Fibroblast of lung (primary cell): Measurements from ENCODE around the gene PRKAG2.

Source experiments
- EZH2 ChIP-seq: IDR thresholded peaks from 2 replicates; pipeline ENCODE4 v1.5.1; 2012; ENCODE audit warnings: low read length, control low read depth, mild to moderate bottlenecking; ENCODE audit errors: missing control alignments
- TF ChIP-seq, protein P1 (sequence below), 2 donors: IDR thresholded peaks in 1 of 2; conservative IDR thresholded peaks in 1 of 2; 1 replicate in 1 of 2; 2 replicates in 1 of 2; pipeline ENCODE4 v1.5.1; 2011 to 2012; ENCODE audit warnings: low read length in 2 of 2, control low read depth in 1 of 2, inconsistent platforms in 1 of 2, low read depth in 1 of 2, mild to moderate bottlenecking in 1 of 2

DNA sequence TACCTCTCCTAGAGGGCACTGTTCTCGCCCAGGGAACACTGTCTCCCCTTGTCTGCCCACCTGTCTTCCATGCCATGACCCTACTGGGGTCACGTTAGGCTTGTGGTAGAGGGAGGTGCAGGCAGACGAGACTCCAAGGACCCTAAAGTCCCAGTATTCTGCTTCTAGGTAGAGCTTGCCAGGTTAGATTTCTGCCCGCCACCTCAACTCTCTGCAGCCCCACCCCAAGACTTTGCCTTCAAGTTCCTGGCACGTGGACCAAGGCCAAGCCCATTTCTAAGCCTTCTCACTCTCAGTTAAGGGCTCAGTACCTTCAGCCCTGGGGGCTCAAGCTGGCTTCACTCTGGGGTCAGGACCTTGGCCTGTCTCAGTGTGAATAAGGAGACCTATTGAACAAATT is 16.1 kb downstream of the PRKAG2 start:
- TF ChIP-seq, protein P1, sequence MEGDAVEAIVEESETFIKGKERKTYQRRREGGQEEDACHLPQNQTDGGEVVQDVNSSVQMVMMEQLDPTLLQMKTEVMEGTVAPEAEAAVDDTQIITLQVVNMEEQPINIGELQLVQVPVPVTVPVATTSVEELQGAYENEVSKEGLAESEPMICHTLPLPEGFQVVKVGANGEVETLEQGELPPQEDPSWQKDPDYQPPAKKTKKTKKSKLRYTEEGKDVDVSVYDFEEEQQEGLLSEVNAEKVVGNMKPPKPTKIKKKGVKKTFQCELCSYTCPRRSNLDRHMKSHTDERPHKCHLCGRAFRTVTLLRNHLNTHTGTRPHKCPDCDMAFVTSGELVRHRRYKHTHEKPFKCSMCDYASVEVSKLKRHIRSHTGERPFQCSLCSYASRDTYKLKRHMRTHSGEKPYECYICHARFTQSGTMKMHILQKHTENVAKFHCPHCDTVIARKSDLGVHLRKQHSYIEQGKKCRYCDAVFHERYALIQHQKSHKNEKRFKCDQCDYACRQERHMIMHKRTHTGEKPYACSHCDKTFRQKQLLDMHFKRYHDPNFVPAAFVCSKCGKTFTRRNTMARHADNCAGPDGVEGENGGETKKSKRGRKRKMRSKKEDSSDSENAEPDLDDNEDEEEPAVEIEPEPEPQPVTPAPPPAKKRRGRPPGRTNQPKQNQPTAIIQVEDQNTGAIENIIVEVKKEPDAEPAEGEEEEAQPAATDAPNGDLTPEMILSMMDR (conservative IDR thresholded peaks at IDR 0.05 in 1 of 2, IDR thresholded peaks at IDR 0.05 in 1 of 2; ENCODE audit: low read depth in 1 of 2, low read length in 2 of 2) = no peak
- no peak for TF ChIP-seq EZH2
